GM23248 (cell line): ENCODE results near the gene KAT2B.

ENCODE experiments used
- EZH2 ChIP-seq: fragments of 200-600 bp; sonication (generic); IDR thresholded peaks from 2 replicates; pipeline ENCODE4 v1.6.1; 2018; ENCODE audit warnings: antibody characterized with exemption, mild to moderate bottlenecking; ENCODE audit not compliant: insufficient read depth, poor library complexity, severe bottlenecking
- EZH2phosphoT487 ChIP-seq: fragments of 200-600 bp; sonication (generic); IDR thresholded peaks from 2 replicates; pipeline ENCODE4 v1.6.1; 2018; ENCODE audit warnings: antibody characterized with exemption, moderate library complexity, mild to moderate bottlenecking, low read depth; ENCODE audit not compliant: insufficient read depth

GRCh38 chr3:20125289-20125688 lies 85.0 kb downstream of the KAT2B start:
- TF ChIP-seq EZH2 (no peak), EZH2phosphoT487 (no peak)
